Neuronal stem cell (in vitro differentiated cells): Measurements from ENCODE around the gene ROBO1.

Experiments
- DNase-seq: peaks from one replicate; pipeline ENCODE4 v3.0.0-alpha.2; 2013; ENCODE audit warnings: low spot score
- H2AFZ ChIP-seq: one replicate; pipeline ENCODE4 v1.6.1; 2013; ENCODE audit warnings: mild to moderate bottlenecking, low read length, inconsistent platforms
- H2AK5ac ChIP-seq: 2 replicates; pipeline ENCODE4 v1.6.1; 2013; ENCODE audit warnings: low read depth, mild to moderate bottlenecking, inconsistent platforms, low read length, moderate library complexity, mixed read lengths
- H2BK120ac ChIP-seq: 2 replicates; pipeline ENCODE4 v1.6.1; 2013; ENCODE audit warnings: low read depth, mild to moderate bottlenecking, inconsistent platforms, low read length, moderate library complexity, mixed read lengths
- H2BK12ac ChIP-seq: one replicate; pipeline ENCODE4 v1.6.1; 2013; ENCODE audit warnings: low read length, inconsistent platforms
- H2BK15ac ChIP-seq: 2 replicates; pipeline ENCODE4 v1.6.1; 2013; ENCODE audit warnings: mild to moderate bottlenecking, low read length, inconsistent platforms, mixed read lengths
- H2BK5ac ChIP-seq: one replicate; pipeline ENCODE4 v1.6.1; 2013; ENCODE audit warnings: inconsistent platforms, mild to moderate bottlenecking, low read length, moderate library complexity
- H3K14ac ChIP-seq: one replicate; pipeline ENCODE4 v1.6.1; 2013; ENCODE audit warnings: low read length, inconsistent platforms
- H3K18ac ChIP-seq: 2 replicates; pipeline ENCODE4 v1.6.1; 2013; ENCODE audit warnings: low read length, inconsistent platforms
- H3K23ac ChIP-seq: 2 replicates; pipeline ENCODE4 v1.6.1; 2013; ENCODE audit warnings: low read depth, mild to moderate bottlenecking, mixed read lengths, low read length, inconsistent platforms; ENCODE audit not compliant: poor library complexity
- H3K27ac ChIP-seq: replicated peaks from 3 replicates; pipeline ENCODE4 v1.5.1; 2013; ENCODE audit warnings: low read length, inconsistent platforms
- H3K27me3 ChIP-seq, 3 experiments: 2 replicates each; pipeline ENCODE4 v1.6.1; 2013; ENCODE audit warnings: low read length in 3 of 3, mild to moderate bottlenecking in 2 of 3, inconsistent platforms in 1 of 3, low read depth in 1 of 3, mixed read lengths in 1 of 3, moderate library complexity in 1 of 3; ENCODE audit not compliant: control insufficient read depth in 3 of 3, insufficient read depth in 3 of 3
- H3K36me3 ChIP-seq, 2 donors: replicated peaks in 1 of 2; 2 replicates each; pipeline ENCODE4 v1.6.1; 2013; ENCODE audit warnings: low read length in 2 of 2; ENCODE audit not compliant: control insufficient read depth in 2 of 2, insufficient read depth in 2 of 2
- H3K4ac ChIP-seq: 2 replicates; pipeline ENCODE4 v1.6.1; 2013; ENCODE audit warnings: inconsistent platforms, mild to moderate bottlenecking, low read length, moderate library complexity
- H3K4me1 ChIP-seq, 2 donors: 1 replicate in 1 of 2; 2 replicates in 1 of 2; pipeline ENCODE4 v1.6.1; 2013; ENCODE audit warnings: low read length in 2 of 2, low read depth in 1 of 2; ENCODE audit not compliant: control insufficient read depth in 2 of 2, insufficient read depth in 1 of 2
- H3K4me2 ChIP-seq: one replicate; pipeline ENCODE4 v1.6.1; 2013; ENCODE audit warnings: mild to moderate bottlenecking, low read length, inconsistent platforms; ENCODE audit not compliant: insufficient read depth, poor library complexity, severe bottlenecking
- H3K4me3 ChIP-seq, 2 donors: 2 replicates each; pipeline ENCODE4 v1.5.1; 2013; ENCODE audit warnings: low read length in 2 of 2, mild to moderate bottlenecking in 2 of 2, inconsistent platforms in 1 of 2, moderate library complexity in 1 of 2
- H3K79me1 ChIP-seq: one replicate; pipeline ENCODE4 v1.6.1; 2013; ENCODE audit warnings: low read depth, mild to moderate bottlenecking, inconsistent platforms, low read length, moderate library complexity
- H3K9ac ChIP-seq: one replicate; pipeline ENCODE4 v1.6.1; 2013; ENCODE audit warnings: mild to moderate bottlenecking, low read depth, low read length, inconsistent platforms; ENCODE audit not compliant: poor library complexity
- H3K9me3 ChIP-seq, 2 donors: replicated peaks in 1 of 2; 2 replicates each; pipeline versions ENCODE3 to v1.6.1; 2013; ENCODE audit warnings: low read length in 2 of 2, mild to moderate bottlenecking in 2 of 2, inconsistent platforms in 1 of 2, low read depth in 1 of 2, mixed read lengths in 1 of 2, moderate library complexity in 1 of 2; ENCODE audit not compliant: control insufficient read depth in 2 of 2, insufficient read depth in 1 of 2
- H4K8ac ChIP-seq: one replicate; pipeline ENCODE4 v1.6.1; 2013; ENCODE audit warnings: low read depth, mild to moderate bottlenecking, inconsistent platforms, low read length, moderate library complexity
- H4K91ac ChIP-seq: one replicate; pipeline ENCODE4 v1.6.1; 2013; ENCODE audit warnings: low read length, low read depth, mild to moderate bottlenecking, inconsistent platforms; ENCODE audit not compliant: poor library complexity
- WGBS, 2 donors: extraction: QIAGEN DNeasy Blood & Tissue Kit; methylation state at CpG; one replicate each; pipeline ENCODE4 v1.1.7; 2013; ENCODE audit warnings: missing lambda C conversion rate in 2 of 2, mixed read lengths in 1 of 2; ENCODE audit not compliant: insufficient read length in 2 of 2, insufficient replicate concordance in 1 of 2; ENCODE audit errors: extremely low coverage in 2 of 2; 5-methylcytosine and 5-hydroxymethylcytosine counted together

The ROBO1 gene

DNA sequence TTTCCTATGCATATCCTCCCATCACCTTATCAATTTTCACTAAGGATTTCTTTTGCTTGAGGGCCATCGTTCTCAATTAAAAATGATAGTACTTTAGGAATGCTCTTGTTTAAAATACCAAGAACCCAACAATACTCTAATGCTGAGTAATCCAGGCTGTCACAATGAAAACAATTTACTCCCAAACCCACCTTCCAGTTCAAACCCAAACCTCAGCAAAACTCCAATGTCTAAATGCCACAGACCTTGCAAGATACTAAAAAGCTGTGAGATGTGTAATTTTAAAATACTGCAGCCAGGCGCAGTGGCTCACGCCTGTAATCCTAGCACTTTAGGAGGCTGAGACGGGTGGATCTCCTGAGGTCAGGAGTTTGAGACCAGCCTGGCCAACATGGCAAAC, 889.8 kb downstream of the ROBO1 start:
- Histone ChIP-seq H4K8ac (no peak overlapping the region), H3K4me3 (no peak overlapping the region), H3K14ac (no peak overlapping the region), H4K91ac (no peak overlapping the region), H3K9me3 (peaks cover 0 to 2% of the 10 kb centered on the region in 2 donors), H2AK5ac (no peak overlapping the region), H2BK120ac (no peak overlapping the region), H2AFZ (no peak overlapping the region), H3K23ac (no peak overlapping the region), H3K4me2 (no peak overlapping the region), H2BK12ac (no peak overlapping the region), H2BK5ac (no peak overlapping the region), H3K4ac (no peak overlapping the region), H3K18ac (no peak overlapping the region), H3K9ac (no peak overlapping the region), H3K79me1 (no peaks in the 10 kb centered on the region), H3K27me3 (no peaks in the 10 kb centered on the region), H3K4me1 (peaks cover 1 to 3% of the 10 kb centered on the region in 2 donors), H3K36me3 (no peaks in the 10 kb centered on the region), H2BK15ac (no peak overlapping the region), H3K27ac (no peak overlapping the region)
- no peak for DNase-seq
- no CpG with 5 or more reads among the region's 4 CpGs for WGBS, 2 donors

DNA sequence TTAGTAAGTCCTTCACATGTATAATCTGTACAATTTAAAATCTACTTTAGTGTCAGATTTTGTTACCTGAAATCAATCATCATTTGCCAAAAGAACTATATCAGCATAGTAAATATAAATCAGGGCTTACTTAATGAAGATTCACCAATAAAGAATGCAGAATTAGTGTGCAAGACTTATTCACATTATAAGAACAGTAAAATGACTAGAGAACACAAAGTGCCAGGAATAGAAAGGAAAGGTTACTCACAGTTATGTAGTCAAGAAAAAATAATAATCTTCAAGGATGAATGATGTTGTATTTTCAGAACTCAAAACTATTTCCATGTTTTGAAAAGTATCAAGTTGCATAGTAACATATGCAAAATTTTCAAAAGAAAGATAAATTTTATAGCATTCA, 891.9 kb downstream of the ROBO1 start:
- H3K4me1 ChIP-seq = peaks cover 7 to 22% of the 10 kb centered on the region in 2 donors
- no peak overlapping the region for H3K23ac ChIP-seq
- H3K18ac ChIP-seq = no peak overlapping the region
- DNase-seq = no peak
- H3K79me1 ChIP-seq = no peaks in the 10 kb centered on the region
- H3K27ac ChIP-seq = no peak overlapping the region
- no peak overlapping the region for H2AFZ ChIP-seq
- no peak overlapping the region for H4K8ac ChIP-seq
- H3K4ac ChIP-seq = no peak overlapping the region
- H3K4me3 ChIP-seq = no peak overlapping the region
- no peak overlapping the region for H2BK12ac ChIP-seq
- H3K9ac ChIP-seq = no peak overlapping the region
- H2BK120ac ChIP-seq = no peak overlapping the region
- no peak overlapping the region for H4K91ac ChIP-seq
- H3K36me3 ChIP-seq = no peaks in the 10 kb centered on the region
- H3K27me3 ChIP-seq = no peaks in the 10 kb centered on the region
- H3K4me2 ChIP-seq = no peak overlapping the region
- no peak overlapping the region for H2AK5ac ChIP-seq
- H2BK5ac ChIP-seq = no peak overlapping the region
- peaks cover 0 to 2% of the 10 kb centered on the region in 2 donors for H3K9me3 ChIP-seq
- H3K14ac ChIP-seq = no peak overlapping the region
- H2BK15ac ChIP-seq = no peak overlapping the region

DNA sequence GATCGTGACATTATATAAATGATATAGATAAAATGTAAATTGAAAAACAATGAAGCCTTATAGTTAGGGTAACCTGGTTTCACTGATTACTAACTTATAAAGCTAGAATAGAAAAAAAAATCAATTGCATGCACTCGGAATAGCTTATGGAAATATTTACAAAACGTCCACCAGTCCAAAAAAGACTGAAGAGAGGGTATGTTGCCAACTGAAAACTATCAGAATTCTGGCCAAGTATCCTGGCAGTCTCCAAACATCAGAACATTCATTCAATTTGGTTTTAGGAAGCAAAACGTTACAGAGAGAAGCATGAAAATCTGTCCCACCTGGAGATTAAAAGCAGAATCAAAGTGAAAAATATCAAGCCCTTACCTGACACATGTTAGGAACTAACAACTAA, 892.4 kb downstream of the ROBO1 start:
- no peak overlapping the region for H3K4ac ChIP-seq
- H3K9ac ChIP-seq = no peak overlapping the region
- no peaks in the 10 kb centered on the region for H3K36me3 ChIP-seq
- H2BK120ac ChIP-seq = no peak overlapping the region
- no peak overlapping the region for H3K4me3 ChIP-seq
- no peak overlapping the region for H2AFZ ChIP-seq
- no peak overlapping the region for H3K27ac ChIP-seq
- H3K4me1 ChIP-seq = peaks cover 6 to 25% of the 10 kb centered on the region in 2 donors
- no peaks in the 10 kb centered on the region for H3K79me1 ChIP-seq
- peaks cover 0 to 2% of the 10 kb centered on the region in 2 donors for H3K9me3 ChIP-seq
- H2BK15ac ChIP-seq = no peak overlapping the region
- no peak for DNase-seq
- no peak overlapping the region for H4K91ac ChIP-seq
- no peak overlapping the region for H3K18ac ChIP-seq
- H2BK12ac ChIP-seq = no peak overlapping the region
- H4K8ac ChIP-seq = no peak overlapping the region
- H2BK5ac ChIP-seq = no peak overlapping the region
- no CpG with 5 or more reads among the region's 4 CpGs for WGBS, 2 donors
- H2AK5ac ChIP-seq = no peak overlapping the region
- no peak overlapping the region for H3K4me2 ChIP-seq
- no peak overlapping the region for H3K14ac ChIP-seq
- no peak overlapping the region for H3K23ac ChIP-seq
- H3K27me3 ChIP-seq = no peaks in the 10 kb centered on the region

DNA sequence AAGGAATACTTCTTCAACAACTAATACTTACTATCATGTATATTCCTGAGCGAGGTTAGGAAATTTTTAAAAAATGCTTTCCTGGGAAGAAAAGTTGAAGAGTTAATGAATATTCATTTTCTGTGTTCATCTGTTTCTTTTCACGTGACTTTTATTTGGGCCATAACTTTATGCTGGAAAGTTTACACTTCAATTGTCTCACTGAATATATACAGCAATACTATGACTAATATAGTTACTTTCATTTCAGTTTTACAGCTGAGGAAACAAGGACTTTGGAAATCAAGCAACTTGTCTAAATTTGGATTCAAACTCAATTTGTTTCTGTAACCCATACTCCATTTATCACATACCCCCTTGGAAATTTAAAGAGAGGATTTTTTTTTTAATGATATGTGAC, 894.2 kb downstream of the ROBO1 start:
- Histone ChIP-seq H4K8ac (no peak overlapping the region), H3K36me3 (no peaks in the 10 kb centered on the region), H3K27me3 (no peaks in the 10 kb centered on the region), H3K27ac (no peak overlapping the region), H2AFZ (no peak overlapping the region), H4K91ac (no peak overlapping the region), H3K18ac (no peak overlapping the region), H3K4me2 (no peak overlapping the region), H3K14ac (no peak overlapping the region), H2BK120ac (no peak overlapping the region), H3K4ac (no peak overlapping the region), H3K4me1 (peaks cover 7 to 30% of the 10 kb centered on the region in 2 donors), H3K9ac (no peak overlapping the region), H3K9me3 (peaks cover 0 to 2% of the 10 kb centered on the region in 2 donors), H3K4me3 (no peak overlapping the region), H3K23ac (no peak overlapping the region), H2BK5ac (no peak overlapping the region), H3K79me1 (no peaks in the 10 kb centered on the region), H2BK12ac (no peak overlapping the region), H2AK5ac (no peak overlapping the region), H2BK15ac (no peak overlapping the region)
- no CpG with 5 or more reads among the region's 2 CpGs for WGBS, 2 donors
- no peak for DNase-seq
